Pulmonary artery endothelial cell (primary cell): Measurements from ENCODE around the gene XRCC4. TPM values are rescaled to one million over a fixed set of nuclear protein-coding genes. Genes with fewer than 3 reads are reported as not detected.
"Not testable (repeated sequence)": the region's sequence is repeated elsewhere in the genome, so short reads cannot be mapped to it uniquely, and the experiment has no call there.

Experiments used
- DNase-seq: peaks from one replicate; pipeline ENCODE4 v3.0.0-alpha.2; 2011; ENCODE audit warnings: low read depth, low spot score
- total RNA-seq: library from RNA; depleted of rRNA; stranded (reverse); fragments of >200 nt; gene quantifications from 2 replicates; pipeline ENCODE4 v1.2.3, GENCODE V29; 2014

Gene XRCC4
- total RNA-seq, 1 donor from 2014 or later: 8.8 TPM

DNA sequence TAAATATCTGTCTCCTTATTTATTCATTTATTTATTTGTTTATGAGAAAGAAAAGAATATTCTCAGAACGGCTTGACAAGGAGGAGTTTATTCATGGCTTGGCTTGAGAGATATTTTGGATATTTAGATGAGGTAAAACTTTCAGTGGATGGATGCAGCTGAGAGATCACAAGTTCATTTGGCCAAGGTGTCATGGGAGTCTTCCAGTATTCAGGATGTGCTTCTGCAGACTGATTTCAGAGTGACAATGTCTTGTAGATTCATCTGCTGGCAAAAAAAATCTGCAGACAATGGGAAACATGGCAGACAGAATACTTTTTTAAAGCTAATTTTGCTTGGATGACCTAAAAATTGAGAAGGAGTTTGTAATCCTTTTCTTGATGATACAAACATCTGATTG, 38.5 kb downstream of the XRCC4 start:
- DNase-seq: no peak

- no peak for DNase-seq
Measured at GRCh38 chr5:83118471-83118870, 41.1 kb downstream of the XRCC4 start.

- DNase-seq: no peak
Measured at GRCh38 chr5:83118976-83119375, 41.6 kb downstream of the XRCC4 start.

- DNase-seq: no peak
Measured at GRCh38 chr5:83124593-83124992, 47.2 kb downstream of the XRCC4 start.

- DNase-seq: no peak
Measured at GRCh38 chr5:83125560-83125959, 48.2 kb downstream of the XRCC4 start.

GRCh38 chr5:83126501-83126900, 49.2 kb downstream of the XRCC4 start:
- no peak for DNase-seq

- DNase-seq: no peak
Measured at GRCh38 chr5:83133797-83134196, 56.5 kb downstream of the XRCC4 start.

DNA sequence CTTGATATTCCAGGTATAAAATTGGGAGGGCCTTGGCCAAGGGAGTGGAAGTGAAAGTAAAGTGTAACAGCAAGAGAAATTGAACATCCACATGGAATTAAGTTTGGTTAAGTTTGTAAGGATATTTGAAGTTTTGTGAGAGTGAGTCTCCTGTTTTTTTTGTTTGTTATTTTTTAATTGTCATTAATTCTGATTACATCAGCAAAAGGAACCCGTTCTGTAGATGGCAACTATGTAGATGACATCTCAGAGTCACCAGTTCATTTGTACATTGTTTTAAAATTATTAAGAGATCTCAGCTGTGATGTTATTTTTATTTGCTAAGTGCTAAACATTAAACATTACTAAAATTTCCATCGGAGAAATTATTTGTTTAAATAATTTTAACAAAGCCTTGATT, 65.2 kb downstream of the XRCC4 start:
- no peak for DNase-seq

- DNase-seq: no peak
Measured at GRCh38 chr5:83145241-83145640, 67.9 kb downstream of the XRCC4 start.

DNA sequence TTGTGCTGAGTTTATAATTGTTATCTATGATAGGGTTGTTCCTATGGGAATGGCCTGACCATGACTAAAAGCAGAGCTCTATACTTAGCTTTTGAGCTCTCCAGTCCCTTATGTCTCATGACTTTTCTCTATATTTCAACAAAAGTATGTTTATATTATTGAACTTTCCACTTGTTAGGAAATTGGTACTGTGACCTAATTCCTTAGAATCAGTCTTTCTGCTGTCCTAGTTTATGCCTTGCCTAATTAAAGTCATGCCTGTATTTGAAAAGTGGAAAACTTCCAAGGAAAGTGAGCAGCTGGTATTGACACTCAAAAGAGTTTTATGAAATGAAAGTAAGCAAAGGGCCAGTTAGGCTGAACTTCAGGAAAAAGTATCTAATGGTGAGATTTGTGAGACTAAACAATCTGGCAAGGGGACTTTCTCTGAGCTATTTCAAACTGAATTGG, 68.6 kb downstream of the XRCC4 start:
- no peak for DNase-seq

- no peak for DNase-seq
Measured at GRCh38 chr5:83146441-83146840, 69.1 kb downstream of the XRCC4 start.

GRCh38 chr5:83147593-83147992, 70.2 kb downstream of the XRCC4 start:
- DNase-seq: no peak

DNA sequence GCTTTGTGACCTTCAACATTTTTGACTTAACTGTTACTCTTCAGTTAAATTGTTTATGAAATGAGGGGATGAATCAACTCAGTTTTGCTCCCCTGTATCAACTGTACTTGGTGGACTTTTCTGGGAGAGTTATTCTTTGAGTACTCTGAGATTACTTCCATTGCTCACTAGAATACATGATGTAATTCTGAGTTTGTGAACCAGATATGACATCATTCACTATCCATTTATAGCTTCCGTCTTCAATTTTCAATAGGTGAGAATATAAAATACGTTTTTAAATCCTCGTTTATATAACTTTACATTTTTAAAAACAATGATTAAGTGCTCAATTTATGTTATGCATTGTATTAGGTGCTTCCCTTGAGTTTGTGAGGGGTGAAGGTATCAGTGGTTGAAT, 71.0 kb downstream of the XRCC4 start:
- DNase-seq: no peak

GRCh38 chr5:83149671-83150070, 72.3 kb downstream of the XRCC4 start:
- no peak for DNase-seq

GRCh38 chr5:83151821-83152220, 74.5 kb downstream of the XRCC4 start:
- no peak for DNase-seq

DNA sequence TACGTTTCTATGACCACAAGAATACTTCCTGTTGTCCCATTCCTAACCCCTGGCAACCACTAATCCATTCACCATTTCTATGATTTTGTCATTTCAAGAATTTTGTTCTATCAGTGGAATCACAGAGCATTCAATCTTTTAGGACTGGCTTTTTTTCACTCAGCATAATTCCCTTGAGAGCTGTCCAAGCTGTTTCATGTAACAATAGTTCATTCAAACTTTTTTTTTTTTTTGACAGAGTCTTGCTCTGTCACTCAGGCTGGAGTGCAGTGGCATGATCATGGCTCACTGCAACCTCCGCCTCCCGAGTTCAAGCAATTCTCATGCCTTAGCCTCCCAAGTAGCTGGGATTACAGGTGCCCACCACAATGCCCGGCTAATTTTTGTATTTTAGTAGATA, 75.6 kb downstream of the XRCC4 start:
- not testable (repeated sequence) for DNase-seq

DNA sequence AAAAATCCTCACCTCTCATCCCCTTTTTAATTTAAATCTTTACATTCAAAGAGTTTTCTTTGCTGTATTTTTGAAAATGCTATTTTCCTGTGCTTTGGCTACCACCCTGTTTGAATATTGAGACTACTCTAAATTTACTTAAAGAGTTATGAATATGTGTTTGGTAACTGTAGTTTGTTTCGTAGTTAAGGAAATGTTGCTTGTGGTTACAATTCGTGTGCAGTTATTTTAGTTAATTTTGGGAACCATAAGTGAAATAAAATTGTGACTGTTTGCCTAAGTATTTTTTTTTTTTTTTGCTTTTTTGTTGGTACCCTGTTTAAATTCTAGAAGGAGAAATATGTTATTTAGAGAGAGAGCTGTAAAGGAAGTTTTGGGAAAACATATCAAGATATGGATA, 78.7 kb downstream of the XRCC4 start:
- no peak for DNase-seq

- no peak for DNase-seq
Measured at GRCh38 chr5:83157163-83157562, 79.8 kb downstream of the XRCC4 start.

DNA sequence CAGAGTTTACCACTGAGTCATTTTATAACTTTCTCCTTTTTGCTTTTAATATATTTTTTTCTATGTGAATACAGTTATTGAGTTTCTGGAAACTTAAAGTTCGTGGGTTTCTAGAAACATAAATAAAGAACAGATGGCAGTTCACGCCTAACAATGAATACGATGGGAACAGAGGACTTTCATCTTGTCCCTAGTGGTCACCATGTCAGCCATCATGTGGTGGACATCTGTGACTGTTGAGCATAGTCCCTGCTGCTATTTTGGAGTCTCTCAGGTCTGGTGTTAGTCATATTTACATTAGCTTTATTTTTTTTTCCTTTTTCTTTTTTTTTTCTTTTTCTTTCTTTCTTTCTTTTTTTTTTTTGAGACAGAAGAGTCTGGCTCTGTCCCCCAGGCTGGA, 85.3 kb downstream of the XRCC4 start:
- DNase-seq: no peak

DNA sequence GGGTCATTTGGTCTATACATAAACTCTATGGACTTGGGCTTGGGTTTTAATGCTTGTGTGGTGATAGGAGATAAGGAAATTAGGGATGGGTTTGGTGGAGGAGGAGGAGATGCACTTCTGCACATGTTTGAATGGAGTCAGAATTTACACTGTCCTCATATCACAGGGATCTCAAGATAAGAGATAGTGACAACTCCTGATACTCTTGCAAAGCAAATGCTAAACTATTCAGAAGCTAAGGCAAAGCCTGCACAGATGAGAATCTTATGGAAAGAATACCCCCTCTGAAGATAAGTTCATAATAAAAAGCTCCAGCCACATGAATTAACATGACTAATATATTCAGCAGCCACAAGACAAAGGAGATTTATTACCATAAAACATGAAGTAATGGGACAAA, 90.2 kb downstream of the XRCC4 start:
- DNase-seq: no peak

- DNase-seq: no peak
Measured at GRCh38 chr5:83169571-83170337, 92.4 kb downstream of the XRCC4 start.

DNA sequence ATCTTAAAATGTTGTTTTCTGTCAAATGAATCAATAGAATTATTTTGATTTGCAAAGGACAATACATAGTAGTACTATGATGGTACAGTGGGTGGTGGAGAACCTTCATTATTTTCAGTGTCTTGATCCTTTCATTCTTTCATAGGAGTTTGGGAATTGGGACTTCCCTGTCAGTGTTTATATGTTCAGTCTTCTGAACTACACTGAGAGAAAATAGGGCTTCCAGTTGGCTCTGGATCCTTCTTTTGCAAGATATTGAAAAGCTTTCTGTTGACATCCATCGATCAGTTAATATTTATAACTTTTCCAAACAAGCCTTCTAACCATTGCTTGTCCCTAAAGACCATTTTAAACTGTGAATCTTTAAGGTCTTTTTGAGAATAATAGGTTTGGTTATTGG, 94.7 kb downstream of the XRCC4 start:
- DNase-seq: no peak

- no peak for DNase-seq
Measured at GRCh38 chr5:83172655-83173054, 95.3 kb downstream of the XRCC4 start.

GRCh38 chr5:83173826-83174225, 96.5 kb downstream of the XRCC4 start:
- no peak for DNase-seq
